HepG2 (cell line): Measurements from ENCODE around the gene NT5M. TPM values are rescaled to one million over a fixed set of nuclear protein-coding genes. Genes with fewer than 3 reads are reported as not detected.

Experiments used
- ATAC-seq: fragments of 200-7000 bp; cut with Tn5 transposase; 3 replicates; pipeline ENCODE4 v1.9.1; 2020; ENCODE audit warnings: mild to moderate bottlenecking, moderate library complexity
- BruUV-seq: library from RNA; stranded (reverse); fragments of 400-500 nt; replicated peaks from 2 replicates; lab custom pipeline; 2021; lab: Mats Ljungman, UMichigan
- CTCF ChIA-PET: fragments of 300-600 bp; formaldehyde crosslinking; extraction: SDS; loops from one replicate; lab custom pipeline; 2021; ENCODE audit warnings: low total read pairs, inconsistent platforms, low intra/inter-chr PET ratio; lab: Yijun Ruan, JAX
- POLR2A ChIA-PET: fragments of 350-600 bp; sonication (Branson Sonifier 250); formaldehyde crosslinking; loops from one replicate; lab custom pipeline; 2020; ENCODE audit warnings: antibody characterized with exemption, inconsistent platforms; lab: Yijun Ruan, JAX
- DNase-seq: peaks from one replicate; pipeline ENCODE4 v3.0.0-alpha.2; 2015; ENCODE audit warnings: low spot score
- FAIRE-seq: peaks from 3 replicates; lab custom pipeline; 2011; peaks lifted over from hg19 to GRCh38; lab: Jason Lieb, UNC
- H2AFZ ChIP-seq: one replicate; pipeline ENCODE4 v1.6.1; 2011; ENCODE audit warnings: low read length, inconsistent platforms
- H3K27ac ChIP-seq: fragments of 300-600 bp; 3 replicates; pipeline ENCODE4 v1.8.0; 2011; ENCODE audit warnings: mixed run types, mild to moderate bottlenecking, mixed read lengths, low read length, inconsistent platforms; ENCODE audit not compliant: insufficient read depth; ENCODE audit errors: extremely low read length
- H3K27me3 ChIP-seq, 2 experiments: fragments of 200-600 bp in 1 of 2; 2 replicates in 1 of 2; 3 replicates in 1 of 2; pipeline versions ENCODE4 v1.6.0 to v1.8.0; 2011; ENCODE audit warnings: low read length in 2 of 2, mild to moderate bottlenecking in 2 of 2, moderate library complexity in 2 of 2, inconsistent platforms in 1 of 2; ENCODE audit not compliant: insufficient read depth in 2 of 2, control insufficient read depth in 1 of 2
- H3K36me3 ChIP-seq, 2 experiments: fragments of 200-600 bp in 1 of 2; replicated peaks in 1 of 2; 2 replicates in 1 of 2; 3 replicates in 1 of 2; pipeline versions ENCODE4 v1.5.1 to v1.8.0; 2011; ENCODE audit warnings: low read length in 2 of 2, inconsistent platforms in 1 of 2; ENCODE audit not compliant: insufficient read depth in 2 of 2, control insufficient read depth in 1 of 2
- H3K4me1 ChIP-seq: 2 replicates; pipeline ENCODE4 v1.5.1; 2012; ENCODE audit warnings: low read length, inconsistent platforms; ENCODE audit not compliant: insufficient read depth
- H3K4me2 ChIP-seq: 2 replicates; pipeline ENCODE4 v1.6.0; 2011; ENCODE audit warnings: low read depth, low read length, inconsistent platforms
- H3K4me3 ChIP-seq, 3 experiments: fragments of 200-600 bp in 1 of 3; sonication (generic), shearing (Covaris generic) in 1 of 3; replicated peaks in 1 of 3; 2 replicates each; pipeline ENCODE4 v1.5.1; 2011 to 2016; ENCODE audit warnings: low read length in 3 of 3, inconsistent platforms in 2 of 3, low read depth in 2 of 3, mild to moderate bottlenecking in 2 of 3, control low read depth in 1 of 3, mixed read lengths in 1 of 3; ENCODE audit not compliant: insufficient read depth in 1 of 3
- H3K79me2 ChIP-seq: one replicate; pipeline ENCODE4 v1.6.1; 2011; ENCODE audit warnings: low read length, inconsistent platforms; ENCODE audit not compliant: insufficient read depth
- H3K9ac ChIP-seq: 2 replicates; pipeline ENCODE4 v1.6.0; 2011; ENCODE audit warnings: mild to moderate bottlenecking, low read depth, low read length, inconsistent platforms; ENCODE audit not compliant: insufficient read depth
- H3K9me3 ChIP-seq: 2 replicates; pipeline ENCODE4 v1.5.1; 2012; ENCODE audit warnings: mild to moderate bottlenecking, low read length
- H4K20me1 ChIP-seq: 2 replicates; pipeline ENCODE4 v1.6.0; 2011; ENCODE audit warnings: inconsistent platforms, mild to moderate bottlenecking, low read length, moderate library complexity; ENCODE audit not compliant: insufficient read depth
- BORCS8-MEF2B ChIP-seq: sonication (generic); formaldehyde crosslinking; IDR thresholded peaks from 2 replicates; pipeline ENCODE4 v1.8.0; 2022; ENCODE audit warnings: mild to moderate bottlenecking, missing genetic modification reagents
- BRD4 ChIP-seq: sonication (generic); formaldehyde crosslinking; IDR thresholded peaks from 2 replicates; pipeline ENCODE4 v1.4.0; 2020; ENCODE audit warnings: missing genetic modification reagents
- BRF2 ChIP-seq: sonication (generic); formaldehyde crosslinking; IDR thresholded peaks from 2 replicates; pipeline ENCODE4 v1.8.1; 2022; ENCODE audit warnings: mild to moderate bottlenecking, missing genetic modification reagents
- CSRNP2 ChIP-seq: sonication (generic); formaldehyde crosslinking; conservative IDR thresholded peaks from 2 replicates; pipeline ENCODE4 v1.8.0; 2022; ENCODE audit warnings: low read depth, missing genetic modification reagents
- GRHL1 ChIP-seq: sonication (generic); formaldehyde crosslinking; conservative IDR thresholded peaks from 2 replicates; pipeline ENCODE4 v1.8.0; 2022; ENCODE audit warnings: missing genetic modification reagents
- JUND ChIP-seq: sonication (generic); formaldehyde crosslinking; IDR thresholded peaks from 2 replicates; pipeline ENCODE4 v1.8.0; 2022; ENCODE audit warnings: mild to moderate bottlenecking, missing genetic modification reagents
- MAFF ChIP-seq: IDR thresholded peaks from 2 replicates; pipeline ENCODE4 v1.6.1; 2011; ENCODE audit warnings: low read depth, low read length, improper control_type of control experiment
- MZF1 ChIP-seq: sonication (generic); formaldehyde crosslinking; IDR thresholded peaks from 2 replicates; pipeline ENCODE4 v1.8.1; 2023; ENCODE audit warnings: mild to moderate bottlenecking, missing genetic modification reagents, borderline replicate concordance
- NR2F2 ChIP-seq: IDR thresholded peaks from 2 replicates; pipeline ENCODE4 v1.6.1; 2012; ENCODE audit warnings: low read depth, inconsistent platforms, borderline replicate concordance
- RARA ChIP-seq: IDR thresholded peaks from 2 replicates; pipeline ENCODE4 v1.6.1; 2016; ENCODE audit warnings: missing genetic modification reagents, missing compliant biosample characterization
- SMYD3 ChIP-seq: sonication (generic); formaldehyde crosslinking; IDR thresholded peaks from 2 replicates; pipeline ENCODE4 v1.8.1; 2023; ENCODE audit warnings: mild to moderate bottlenecking, missing genetic modification reagents
- SUZ12 ChIP-seq: fragments of 150-350 bp; IDR thresholded peaks from 2 replicates; pipeline ENCODE4 v1.6.1; 2014; ENCODE audit warnings: low read depth, low read length
- TGIF2 ChIP-seq: IDR thresholded peaks from 2 replicates; pipeline ENCODE4 v1.6.1; 2016; ENCODE audit warnings: control low read depth, missing compliant biosample characterization
- ZFP37 ChIP-seq: sonication (generic); formaldehyde crosslinking; IDR thresholded peaks from 2 replicates; pipeline ENCODE4 v1.4.0; 2020; ENCODE audit warnings: missing genetic modification reagents, borderline replicate concordance
- ZNF24 ChIP-seq: fragments of 450-650 bp; IDR thresholded peaks from 2 replicates; pipeline ENCODE4 v1.6.1; 2017; ENCODE audit warnings: antibody characterized with exemption, mild to moderate bottlenecking
- ZNF576 ChIP-seq: sonication (generic); formaldehyde crosslinking; IDR thresholded peaks from 2 replicates; pipeline ENCODE4 v1.4.0; 2020; ENCODE audit warnings: mild to moderate bottlenecking, missing genetic modification reagents
- ZNF639 ChIP-seq: conservative IDR thresholded peaks from 2 replicates; pipeline ENCODE4 v1.6.1; 2018; ENCODE audit warnings: missing genetic modification reagents
- ZNF709 ChIP-seq: sonication (generic); formaldehyde crosslinking; IDR thresholded peaks from 2 replicates; pipeline ENCODE4 v1.5.0; 2020; ENCODE audit warnings: mild to moderate bottlenecking, missing genetic modification reagents
- WGBS: methylation state at CpG from one replicate; pipeline ENCODE4 v1.1.6; 2017; ENCODE audit warnings: low lambda C conversion rate; 5-methylcytosine and 5-hydroxymethylcytosine counted together
- in situ Hi-C: cut with HindIII; loops from 2 replicates; pipeline ENCODE4 v1.10.0; 2017; ENCODE audit warnings: low pct_unique_long_range_greater_than_20kb; ENCODE audit not compliant: extremely low pct_ligation_motif_present
- intact Hi-C: fragments of 100-400 bp; cut with micrococcal nuclease; formaldehyde crosslinking; loops from one replicate; pipeline ENCODE4 v1.10.0; 2022; ENCODE audit not compliant: unreplicated experiment
- polyA plus RNA-seq, 8 experiments: library from polyadenylated mRNA; depleted of rRNA in 3 of 8; stranded (reverse) in 7 of 8; unstranded in 1 of 8; fragments of >200 nt; fragmentation: Illumina TruSeq in 4 of 8; extraction: Trizol in 4 of 8; gene quantifications; 2 replicates each; pipeline versions ENCODE4 v1.2.1 to v1.2.3, GENCODE V29; 2011 to 2016; ENCODE audit warnings: low read depth in 4 of 8, missing spikeins in 1 of 8, mixed read lengths in 1 of 8; ENCODE audit not compliant: insufficient read depth in 1 of 8
- total RNA-seq, 5 experiments: library from RNA; depleted of rRNA; stranded (reverse); fragments of >200 nt; fragmentation: Illumina TruSeq; extraction: Trizol; gene quantifications; 2 replicates each; pipeline ENCODE4 v1.2.3, GENCODE V29; 2016; ENCODE audit warnings: low read depth in 1 of 5

Gene NT5M
- total and polyA plus RNA-seq, 2 of the 13 experiments (the other 11 are each of a cell fraction or from before 2014, with no cell fraction given), result 0.55 to 0.78 TPM

GRCh38 chr17:17356931-17357270 is 53.7 kb downstream of the NT5M start (continued):
- TF ChIP-seq RARA (CRISPR knock-in tag), result no peak
- no peak for TF ChIP-seq MAFF
- no peak for TF ChIP-seq BORCS8-MEF2B (CRISPR knock-in tag)
- no peak for TF ChIP-seq ZNF709
- TF ChIP-seq ZNF24, result no peak

- no peak overlapping the region for H3K4me2 ChIP-seq
- H3K4me1 ChIP-seq, result peaks cover 19% of the 10 kb centered on the region
- in situ Hi-C loops (loop anchor here (5.0 kb wide), 5 partner anchors 59 to 284 kb away; partner anchors contain the start of gene RASD1), intact Hi-C loops (no loop called here)
- ChIA-PET POLR2A (interaction anchor here (1.7 kb wide), 1 partner anchor 214 kb away, joined by 5 read pairs; no protein-coding TSS in a partner anchor), CTCF (interaction anchor here (1.1 to 1.3 kb wide), 2 partner anchors 67 to 283 kb away, joined by 4 read pairs; no protein-coding TSS in a partner anchor)
- H3K79me2 ChIP-seq, result no peaks in the 10 kb centered on the region
- DNase-seq, result no peak
- H3K4me3 ChIP-seq, result no peak overlapping the region
- H3K27ac ChIP-seq, result no peak overlapping the region
- H3K36me3 ChIP-seq, result no peaks in the 10 kb centered on the region
- ATAC-seq, result no peak
- H3K9ac ChIP-seq, result no peak overlapping the region
- H2AFZ ChIP-seq, result no peak overlapping the region
- no peaks in the 10 kb centered on the region for H4K20me1 ChIP-seq
- no TSS peak for BruUV-seq
- H3K27me3 ChIP-seq, result peaks cover 0 to 9% of the 10 kb centered on the region in 2 experiments; a peak in 1 of 5 replicates
- H3K9me3 ChIP-seq, result no peaks in the 10 kb centered on the region
- no peak for FAIRE-seq
- WGBS, result 17% methylated on average over 2 of the region's 3 CpGs
- TF ChIP-seq JUND, result no peak
- TF ChIP-seq NR2F2, result no peak
- TF ChIP-seq CSRNP2 (CRISPR knock-in tag), result no peak
- no peak for TF ChIP-seq ZFP37 (CRISPR knock-in tag)
- no peak for TF ChIP-seq MZF1 (CRISPR knock-in tag)
- no peak for TF ChIP-seq ZNF576 (CRISPR knock-in tag)
- TF ChIP-seq ZNF639 (CRISPR knock-in tag), result no peak
- TF ChIP-seq BRF2 (CRISPR knock-in tag), result no peak
- TF ChIP-seq GRHL1 (CRISPR knock-in tag), result no peak
- no peak for TF ChIP-seq SMYD3
- TF ChIP-seq SUZ12, result no peak
- TF ChIP-seq TGIF2, result no peak
- TF ChIP-seq MAFF, result no peak
- no peak for TF ChIP-seq BRD4 (CRISPR knock-in tag)
Measured at GRCh38 chr17:17358060-17358751, 55.0 kb downstream of the NT5M start.
